Astrocyte of the spinal cord (primary cell): Measurements from ENCODE around the gene DYNAP.

ENCODE experiments used
- DNase-seq: peaks from one replicate; pipeline ENCODE4 v3.0.0; 2011; ENCODE audit warnings: low read depth, low spot score
- H3K4me3 ChIP-seq: 2 replicates; pipeline ENCODE4 v1.5.1; 2011; ENCODE audit warnings: low read depth, mild to moderate bottlenecking, low read length, moderate library complexity
- CTCF ChIP-seq: IDR thresholded peaks from 2 replicates; pipeline ENCODE4 v1.5.1; 2012; ENCODE audit warnings: low read depth, mild to moderate bottlenecking, low read length, inconsistent platforms
- in situ Hi-C: cut with HindIII; loops from 2 replicates; pipeline ENCODE4 v1.10.0; 2017; ENCODE audit warnings: low sequenced_read_pairs

The DYNAP gene

DNA sequence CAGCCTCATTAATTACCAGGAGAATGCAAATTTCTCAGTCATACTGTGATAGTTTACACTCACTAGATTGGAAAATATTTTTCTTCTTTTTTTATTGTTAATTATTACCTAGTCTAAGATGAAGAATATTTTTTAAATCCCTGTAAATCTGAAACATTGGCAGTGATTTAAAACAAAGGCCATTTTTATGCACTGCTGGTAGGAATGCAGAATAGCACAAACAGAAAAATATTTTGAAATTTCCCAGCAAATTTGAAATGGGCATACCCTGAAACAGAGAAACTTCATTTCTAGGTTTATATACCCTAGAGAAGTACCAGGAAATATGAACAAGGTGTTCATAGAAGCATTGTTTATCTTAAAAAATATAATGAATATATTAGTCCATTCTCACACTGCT lies 31.0 kb downstream of the DYNAP start:
- peak; percentile 12 for TF ChIP-seq CTCF
- H3K4me3 ChIP-seq, result no peak overlapping the region
- no peak for DNase-seq
- in situ Hi-C loops, result no loop called here

DNA sequence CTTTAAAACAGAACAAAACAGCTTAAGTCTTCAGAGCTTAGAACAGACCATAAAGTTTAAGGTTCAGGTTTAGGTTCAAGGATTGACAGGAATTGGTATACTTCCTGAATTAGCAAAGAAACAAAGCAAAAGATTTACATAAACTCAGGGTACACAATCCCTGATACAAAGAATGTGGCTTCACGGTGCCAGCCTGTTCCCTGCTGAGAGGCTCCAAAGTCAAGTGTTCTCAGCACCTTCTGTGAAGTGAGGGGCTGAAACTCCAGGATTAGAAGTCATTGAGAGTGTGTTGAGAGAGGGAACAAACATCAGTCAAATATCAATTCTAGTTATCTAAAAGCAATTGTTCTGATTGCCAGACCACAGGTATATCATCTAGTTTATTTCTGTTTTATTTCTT lies 35.7 kb downstream of the DYNAP start:
- TF ChIP-seq CTCF, result no peak
- DNase-seq, result no peak
- in situ Hi-C loops, result no loop called here
- no peak overlapping the region for H3K4me3 ChIP-seq

- no peak for DNase-seq
- TF ChIP-seq CTCF, result no peak
- H3K4me3 ChIP-seq, result no peak overlapping the region
- in situ Hi-C loops, result no loop called here
Measured at GRCh38 chr18:54630963-54631362, 39.9 kb downstream of the DYNAP start.

DNA sequence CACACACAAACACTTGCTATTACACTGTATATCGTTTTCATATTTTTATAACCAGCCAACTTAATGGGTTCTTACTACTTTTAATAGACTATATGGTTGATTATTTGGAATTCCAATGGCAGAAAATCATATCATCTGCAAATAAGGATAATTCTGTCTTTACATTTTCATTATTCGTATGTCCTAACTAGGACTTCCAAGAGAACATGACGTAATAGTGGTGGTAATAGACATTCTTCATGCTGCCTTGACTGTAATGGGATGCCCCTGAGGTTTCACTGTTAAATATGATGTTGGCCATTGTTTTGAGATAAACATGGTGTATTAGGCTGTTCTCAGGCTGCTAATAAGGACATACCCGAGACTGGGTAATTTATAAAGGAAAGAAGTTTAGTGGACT lies 45.2 kb downstream of the DYNAP start:
- TF ChIP-seq CTCF, result no peak
- in situ Hi-C loops, result no loop called here
- H3K4me3 ChIP-seq, result no peak overlapping the region
- no peak for DNase-seq

- TF ChIP-seq CTCF, result no peak
- in situ Hi-C loops, result no loop called here
- DNase-seq, result no peak
Measured at GRCh38 chr18:54641734-54642133, 50.7 kb downstream of the DYNAP start.

GRCh38 chr18:54647176-54647575 lies 56.1 kb downstream of the DYNAP start:
- in situ Hi-C loops, result no loop called here
- TF ChIP-seq CTCF, result peak; percentile 55
- no peak overlapping the region for H3K4me3 ChIP-seq
- peak; percentile 35 for DNase-seq

More at GRCh38 chr18:54641734-54642133, 50.7 kb downstream of the DYNAP start:
- H3K4me3 ChIP-seq, result no peak overlapping the region
